Mesendoderm (in vitro differentiated cells): ENCODE measurements around the gene C9orf50.

Experiments
- DNase-seq: peaks from one replicate; pipeline ENCODE4 v3.0.0; 2013
- H2AK5ac ChIP-seq: 2 replicates; pipeline ENCODE4 v1.6.1; 2013; ENCODE audit warnings: low read length, inconsistent platforms
- H2BK120ac ChIP-seq: 2 replicates; pipeline ENCODE4 v1.6.1; 2013; ENCODE audit warnings: low read depth, mild to moderate bottlenecking, low read length, moderate library complexity, mixed read lengths
- H2BK15ac ChIP-seq: replicated peaks from 2 replicates; pipeline ENCODE4 v1.6.1; 2013; ENCODE audit warnings: low read depth, mild to moderate bottlenecking, moderate library complexity
- H2BK5ac ChIP-seq: 2 replicates; pipeline ENCODE4 v1.6.1; 2013; ENCODE audit warnings: low read length, inconsistent platforms
- H3K18ac ChIP-seq: 2 replicates; pipeline ENCODE4 v1.6.1; 2013; ENCODE audit warnings: mild to moderate bottlenecking, low read length, mixed read lengths
- H3K23ac ChIP-seq: one replicate; pipeline ENCODE4 v1.6.1; 2013; ENCODE audit warnings: low read length
- H3K27ac ChIP-seq: 2 replicates; pipeline ENCODE4 v1.5.1; 2013; ENCODE audit warnings: low read depth, mild to moderate bottlenecking, inconsistent platforms, low read length, moderate library complexity
- H3K27me3 ChIP-seq: 2 replicates; pipeline ENCODE4 v1.6.1; 2013; ENCODE audit warnings: low read length, control low read depth, mild to moderate bottlenecking, inconsistent platforms; ENCODE audit not compliant: insufficient read depth, poor library complexity
- H3K36me3 ChIP-seq: 2 replicates; pipeline ENCODE4 v1.6.1; 2013; ENCODE audit warnings: low read length, inconsistent platforms; ENCODE audit not compliant: control insufficient read depth, insufficient read depth
- H3K4ac ChIP-seq: one replicate; pipeline ENCODE4 v1.6.1; 2013; ENCODE audit warnings: low read depth, mild to moderate bottlenecking, low read length, moderate library complexity
- H3K4me1 ChIP-seq: 2 replicates; pipeline ENCODE4 v1.6.1; 2013; ENCODE audit warnings: low read depth, low read length, inconsistent platforms; ENCODE audit not compliant: control insufficient read depth
- H3K4me2 ChIP-seq: 2 replicates; pipeline ENCODE4 v1.6.1; 2013; ENCODE audit warnings: low read length
- H3K4me3 ChIP-seq: 2 replicates; pipeline ENCODE4 v1.5.1; 2013; ENCODE audit warnings: mild to moderate bottlenecking, low read length
- H3K56ac ChIP-seq: one replicate; pipeline ENCODE4 v1.6.1; 2013; ENCODE audit warnings: low read length
- H3K79me1 ChIP-seq: 2 replicates; pipeline ENCODE4 v1.6.1; 2013; ENCODE audit warnings: low read length, inconsistent platforms
- H3K79me2 ChIP-seq: 2 replicates; pipeline ENCODE4 v1.6.1; 2013; ENCODE audit warnings: mild to moderate bottlenecking, low read length; ENCODE audit not compliant: control insufficient read depth, insufficient read depth
- H3K9ac ChIP-seq: 2 replicates; pipeline ENCODE4 v1.6.1; 2013; ENCODE audit warnings: low read length, inconsistent platforms
- H4K5ac ChIP-seq: one replicate; pipeline ENCODE4 v1.6.1; 2013; ENCODE audit warnings: low read length
- H4K8ac ChIP-seq: one replicate; pipeline ENCODE4 v1.6.1; 2013; ENCODE audit warnings: low read depth, mild to moderate bottlenecking, control low read depth, low read length, moderate library complexity
- WGBS: extraction: QIAGEN DNeasy Blood & Tissue Kit; methylation state at CpG from one replicate; pipeline ENCODE4 v1.1.7; 2013; ENCODE audit warnings: low lambda C conversion rate, missing lambda C conversion rate; ENCODE audit not compliant: insufficient coverage; ENCODE audit errors: extremely low coverage; 5-methylcytosine and 5-hydroxymethylcytosine counted together

Gene C9orf50

DNA sequence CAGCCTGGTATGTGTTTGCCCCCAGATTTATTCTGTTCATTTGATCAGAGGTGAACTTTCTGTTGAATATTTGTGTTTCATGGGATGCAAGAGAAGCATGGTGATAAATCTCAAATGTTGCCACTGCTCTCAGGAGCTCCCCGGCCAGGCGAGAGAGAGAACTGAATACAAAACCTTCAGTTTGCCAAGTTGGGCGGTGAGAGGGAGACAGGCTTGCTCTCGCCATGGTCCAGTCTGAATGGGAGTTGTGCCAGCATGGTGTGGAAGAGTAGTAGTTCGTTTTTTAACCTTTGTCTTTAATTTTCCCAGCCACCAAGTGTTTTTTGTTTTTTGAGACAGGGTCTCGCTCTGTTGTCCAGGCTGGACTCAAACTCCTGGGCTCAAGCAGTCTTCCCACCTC is 7.8 kb upstream of the C9orf50 start:
- no peaks in the 10 kb centered on the region for H3K27me3 ChIP-seq
- H3K4ac ChIP-seq: no peak overlapping the region
- no peak overlapping the region for H3K4me2 ChIP-seq
- no peak overlapping the region for H2BK120ac ChIP-seq
- H2BK15ac ChIP-seq: no peak overlapping the region
- no peak for DNase-seq
- no peak overlapping the region for H4K5ac ChIP-seq
- WGBS: no CpG with 5 or more reads among the region's 6 CpGs
- no peak overlapping the region for H3K18ac ChIP-seq
- peaks cover 31% of the 10 kb centered on the region for H3K79me1 ChIP-seq
- no peak overlapping the region for H3K56ac ChIP-seq
- no peaks in the 10 kb centered on the region for H3K36me3 ChIP-seq
- no peak overlapping the region for H3K27ac ChIP-seq
- no peak overlapping the region for H3K23ac ChIP-seq
- H3K79me2 ChIP-seq: peaks cover 74% of the 10 kb centered on the region
- H3K9ac ChIP-seq: no peak overlapping the region
- no peak overlapping the region for H2AK5ac ChIP-seq
- no peak overlapping the region for H4K8ac ChIP-seq
- H3K4me1 ChIP-seq: peaks cover 11% of the 10 kb centered on the region
- no peak overlapping the region for H3K4me3 ChIP-seq
- no peak overlapping the region for H2BK5ac ChIP-seq

DNA sequence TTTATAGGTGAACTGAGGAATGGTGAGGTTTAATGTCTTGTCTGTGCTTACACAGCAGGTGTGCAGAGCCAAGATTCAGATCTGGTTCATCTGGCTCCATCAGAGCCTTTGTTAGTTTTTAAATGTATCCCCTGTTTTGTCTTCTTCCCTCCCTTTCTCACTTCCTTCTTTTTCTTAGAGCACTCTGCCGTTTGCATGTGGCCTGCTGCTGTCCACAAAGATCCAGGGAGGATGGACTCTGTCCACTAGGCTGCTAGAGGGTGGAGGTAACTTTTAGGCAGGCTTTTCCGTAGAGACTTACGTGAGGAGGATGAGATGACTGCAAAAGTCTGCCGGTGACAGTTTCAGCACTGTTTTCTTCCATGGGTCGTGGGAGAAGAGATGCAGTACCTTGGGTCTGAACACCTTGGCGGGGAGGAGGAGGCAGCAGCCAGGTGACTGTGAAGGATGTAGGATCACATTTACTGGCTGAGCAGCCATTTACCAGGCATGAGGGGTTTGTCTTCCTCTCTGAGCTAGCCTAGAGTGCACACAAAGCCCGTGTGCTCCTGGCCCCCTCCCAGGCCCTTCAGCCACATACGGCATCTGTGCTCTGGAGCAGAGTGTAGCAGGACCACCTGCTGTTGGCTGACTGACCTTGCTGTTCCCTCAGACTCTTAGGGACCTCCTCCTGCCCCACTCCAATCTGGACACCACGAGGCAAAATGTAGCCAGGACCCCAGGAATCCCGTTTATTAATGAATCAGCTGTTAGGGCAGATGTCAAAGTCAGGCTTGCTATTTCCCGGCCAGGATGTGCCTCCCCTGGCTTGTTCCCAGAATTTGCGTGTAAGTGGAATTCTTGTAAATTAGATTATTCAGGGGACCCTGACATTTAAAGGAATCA is 6.9 kb upstream of the C9orf50 start:
- Histone ChIP-seq H3K36me3 (no peaks in the 10 kb centered on the region), H2BK5ac (no peak overlapping the region), H2AK5ac (no peak overlapping the region), H3K23ac (no peak overlapping the region), H3K79me2 (peaks cover 67% of the 10 kb centered on the region), H3K79me1 (peaks cover 26% of the 10 kb centered on the region), H3K4me2 (peak overlapping the region; percentile 66), H3K4me1 (peaks cover 11% of the 10 kb centered on the region), H3K4ac (no peak overlapping the region), H3K27me3 (no peaks in the 10 kb centered on the region), H2BK15ac (no peak overlapping the region), H4K8ac (no peak overlapping the region), H3K56ac (peak overlapping the region; percentile 17), H3K18ac (no peak overlapping the region), H3K27ac (peak overlapping the region; percentile 6), H2BK120ac (no peak overlapping the region), H3K9ac (peak overlapping the region; percentile 95), H4K5ac (no peak overlapping the region), H3K4me3 (no peak overlapping the region)
- no CpG with 5 or more reads among the region's 12 CpGs for WGBS
- no peak for DNase-seq

DNA sequence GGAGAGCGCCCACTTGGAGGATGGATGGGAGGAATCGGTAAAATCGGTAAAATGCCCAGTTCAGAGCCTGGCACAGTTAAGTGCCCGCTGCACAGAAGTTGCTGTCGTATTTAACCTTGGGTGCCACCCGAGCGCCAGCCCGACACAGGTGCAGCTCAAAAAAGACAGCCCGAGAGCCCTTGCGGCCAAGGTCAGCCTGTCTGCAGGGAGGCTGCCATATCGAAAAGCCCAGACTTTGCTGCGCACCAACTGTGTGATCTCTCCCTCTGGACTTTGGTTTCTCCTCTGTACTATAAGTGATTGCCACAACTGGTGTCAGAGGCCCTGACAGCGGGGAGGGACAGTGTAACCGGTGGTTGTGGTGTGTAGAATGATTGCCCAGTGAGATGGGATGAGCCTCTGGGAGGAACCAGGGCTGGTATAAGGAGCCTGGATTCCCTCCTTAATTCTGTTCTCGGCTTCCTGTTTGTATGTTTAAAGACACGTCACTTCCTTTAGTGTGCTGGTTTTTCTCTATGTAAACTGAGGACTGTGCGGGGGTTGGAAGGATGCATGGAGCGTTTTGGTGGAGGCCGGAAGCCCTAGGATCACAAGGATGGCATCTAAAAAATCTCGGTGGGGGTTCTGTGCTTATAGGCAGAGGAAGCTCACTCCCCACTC is 5.9 kb upstream of the C9orf50 start:
- peak; percentile 77 for DNase-seq
- Histone ChIP-seq H2BK120ac (no peak overlapping the region), H2BK15ac (no peak overlapping the region), H3K18ac (peak overlapping the region; percentile 83), H3K79me1 (peaks cover 26% of the 10 kb centered on the region), H4K8ac (no peak overlapping the region), H3K79me2 (peaks cover 57% of the 10 kb centered on the region), H3K27ac (peak overlapping the region; percentile 6), H4K5ac (no peak overlapping the region), H3K4me3 (peak overlapping the region; percentile 84), H2AK5ac (peak overlapping the region; percentile 6), H3K9ac (peak overlapping the region; percentile 95), H3K4ac (no peak overlapping the region), H2BK5ac (no peak overlapping the region), H3K4me2 (peak overlapping the region; percentile 66), H3K23ac (no peak overlapping the region), H3K27me3 (no peaks in the 10 kb centered on the region), H3K4me1 (peaks cover 11% of the 10 kb centered on the region), H3K36me3 (no peaks in the 10 kb centered on the region), H3K56ac (peak overlapping the region; percentile 95)
- WGBS: no CpG with 5 or more reads among the region's 20 CpGs

DNA sequence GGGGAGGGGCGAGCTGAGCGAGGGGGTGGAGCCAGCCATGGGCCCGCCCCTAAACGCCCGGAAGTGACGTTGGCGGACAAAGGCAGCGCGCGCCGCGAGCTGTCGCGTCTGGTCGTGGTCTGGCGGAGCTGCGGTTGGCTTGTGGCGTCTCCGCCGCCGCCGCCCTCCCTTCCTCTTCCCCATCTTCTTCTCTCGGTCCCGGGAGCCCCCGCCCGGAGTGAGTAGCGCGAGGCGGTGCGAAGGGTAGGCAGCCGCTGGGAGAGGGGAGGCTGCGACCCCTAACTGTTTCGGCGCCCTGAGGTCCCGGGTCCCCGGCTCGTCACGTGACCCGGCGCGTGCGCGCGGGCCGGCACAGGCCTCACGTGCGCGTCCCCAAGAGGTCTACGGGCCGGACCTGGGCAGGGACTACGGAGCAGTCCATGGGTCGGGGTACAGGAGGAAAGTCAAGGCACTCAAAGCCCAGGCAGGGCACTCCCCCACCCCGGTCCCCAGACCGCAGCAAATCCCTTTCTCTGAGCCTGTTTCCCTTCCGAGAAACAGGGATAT is 5.3 kb upstream of the C9orf50 start, which contains the start of gene NTMT1:
TSS of gene NTMT1 (plus strand) at position 85 of the 546 bp plus-strand sequence. CDS start 6,541 bp downstream, outside the sequence.
- Histone ChIP-seq H4K5ac (no peak within 1 kb of the TSS), H3K4me2 (peak within 1 kb of the TSS; percentile 66), H3K18ac (peak within 1 kb of the TSS; percentile 83), H3K79me1 (peaks cover 25% of the 10 kb centered on the region), H3K27me3 (no peaks in the 10 kb centered on the region), H2BK5ac (peak within 1 kb of the TSS; percentile 90), H2BK15ac (no peak within 1 kb of the TSS), H3K9ac (peak within 1 kb of the TSS; percentile 95), H2AK5ac (peak within 1 kb of the TSS; percentile 6), H3K4ac (no peak within 1 kb of the TSS), H3K79me2 (peaks cover 51% of the 10 kb centered on the region), H2BK120ac (no peak within 1 kb of the TSS), H3K36me3 (no peaks in the 10 kb centered on the region), H3K27ac (peak within 1 kb of the TSS; percentile 6), H3K56ac (peak within 1 kb of the TSS; percentile 95), H3K4me1 (peaks cover 11% of the 10 kb centered on the region), H4K8ac (no peak within 1 kb of the TSS), H3K4me3 (peak within 1 kb of the TSS; percentile 84), H3K23ac (peak within 1 kb of the TSS; percentile 29)
- DNase-seq: peak; percentile 85
- WGBS: no CpG with 5 or more reads among the region's 55 CpGs

DNA sequence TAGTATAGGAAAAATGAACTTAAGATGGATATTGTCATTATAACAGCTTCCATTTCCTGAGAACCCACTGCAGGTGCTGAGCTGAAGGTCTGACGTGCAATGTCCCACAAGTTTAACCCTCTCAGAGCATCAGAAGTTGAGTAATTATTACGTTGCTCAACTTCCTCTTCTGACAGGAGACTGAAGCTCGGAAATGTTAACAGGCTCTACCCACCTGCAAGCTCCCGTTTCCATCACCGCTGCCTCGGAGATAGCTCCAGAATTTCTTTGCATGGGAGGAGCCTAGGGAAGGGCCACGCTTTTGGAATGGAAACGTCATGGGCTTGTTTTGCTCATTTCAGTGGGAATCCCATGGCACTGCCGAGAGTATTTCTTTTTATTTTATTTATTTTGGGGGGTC is 4.0 kb upstream of the C9orf50 start:
- Histone ChIP-seq H4K8ac (no peak overlapping the region), H2BK15ac (no peak overlapping the region), H3K18ac (no peak overlapping the region), H3K79me2 (peaks cover 39% of the 10 kb centered on the region), H2BK5ac (no peak overlapping the region), H3K4ac (no peak overlapping the region), H3K4me3 (no peak overlapping the region), H2AK5ac (no peak overlapping the region), H3K23ac (no peak overlapping the region), H2BK120ac (no peak overlapping the region), H3K4me1 (peaks cover 6% of the 10 kb centered on the region), H3K56ac (no peak overlapping the region), H3K27ac (no peak overlapping the region), H3K27me3 (peaks cover 5% of the 10 kb centered on the region), H3K79me1 (peaks cover 17% of the 10 kb centered on the region), H3K9ac (no peak overlapping the region), H4K5ac (no peak overlapping the region), H3K4me2 (no peak overlapping the region), H3K36me3 (no peaks in the 10 kb centered on the region)
- no peak for DNase-seq
- no CpG with 5 or more reads among the region's 9 CpGs for WGBS
